ENCODE measurements around the gene ZNF580.
A peak's percentile ranks its signal among the peaks of the same experiment; 100 is the strongest.

Gene ZNF580

GRCh38 chr19:55624109-55625003 is 16.4 kb upstream of the ZNF580 start, which contains the start of gene ZNF784:
Gene ZNF784 (minus strand): TSS chr19:55624566. CDS start chr19:55624561, 5 bp downstream.
- peak; percentile 92 for DNase-seq (ENCODE audit: low spot score)

GRCh38 chr19:55625004-55625326 is 15.8 kb upstream of the ZNF580 start:
- DNase-seq (ENCODE audit: low spot score) = no peak

DNA sequence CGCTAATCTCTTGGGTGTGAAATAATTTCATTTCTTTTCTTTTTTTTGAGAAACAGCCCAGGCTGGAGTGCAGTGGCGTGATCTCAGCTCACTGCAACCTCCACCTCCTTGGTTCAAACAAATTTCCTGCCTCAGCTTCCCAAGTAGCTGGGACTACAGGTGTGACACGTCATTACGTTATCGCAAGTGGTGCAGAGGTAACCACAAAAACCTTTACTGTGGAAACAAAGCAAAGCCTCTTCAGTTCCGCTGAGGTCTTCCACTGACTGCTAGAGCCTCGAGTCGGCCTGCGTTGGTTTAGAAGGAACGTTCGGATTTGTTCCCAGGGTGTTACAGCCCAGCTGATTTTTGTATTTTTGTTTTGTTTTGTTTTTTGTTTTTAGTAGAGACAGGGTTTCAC is 14.5 kb upstream of the ZNF580 start:
- peak; percentile 82 for DNase-seq (ENCODE audit: low spot score)

- peak; percentile 90 for DNase-seq (ENCODE audit: low spot score)
These were observed 8.4 kb upstream of the ZNF580 start for GRCh38 chr19:55632463-55632834.

DNA sequence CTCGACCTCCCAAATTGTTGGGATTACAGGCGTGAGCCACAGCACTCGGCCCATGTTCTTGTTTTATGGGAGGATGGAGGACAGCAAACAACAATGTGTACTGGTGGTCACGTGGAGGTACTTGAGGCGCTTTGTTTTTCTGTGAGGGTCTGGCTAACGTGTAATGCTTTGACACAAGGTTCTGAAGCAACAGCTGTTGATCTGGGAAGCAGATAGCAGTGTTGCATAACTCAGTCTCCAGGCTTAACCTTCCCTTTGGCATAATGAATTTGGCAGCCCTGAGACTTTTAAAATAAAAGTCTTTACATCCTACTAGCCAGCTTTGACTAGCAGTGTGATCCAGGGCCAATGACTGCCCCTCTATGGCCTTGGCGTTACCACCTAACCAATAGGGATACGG is 6.9 kb upstream of the ZNF580 start:
- DNase-seq (ENCODE audit: low spot score) = no peak

GRCh38 chr19:55635334-55635717 is 5.5 kb upstream of the ZNF580 start:
- DNase-seq (ENCODE audit: low spot score) = no peak

DNA sequence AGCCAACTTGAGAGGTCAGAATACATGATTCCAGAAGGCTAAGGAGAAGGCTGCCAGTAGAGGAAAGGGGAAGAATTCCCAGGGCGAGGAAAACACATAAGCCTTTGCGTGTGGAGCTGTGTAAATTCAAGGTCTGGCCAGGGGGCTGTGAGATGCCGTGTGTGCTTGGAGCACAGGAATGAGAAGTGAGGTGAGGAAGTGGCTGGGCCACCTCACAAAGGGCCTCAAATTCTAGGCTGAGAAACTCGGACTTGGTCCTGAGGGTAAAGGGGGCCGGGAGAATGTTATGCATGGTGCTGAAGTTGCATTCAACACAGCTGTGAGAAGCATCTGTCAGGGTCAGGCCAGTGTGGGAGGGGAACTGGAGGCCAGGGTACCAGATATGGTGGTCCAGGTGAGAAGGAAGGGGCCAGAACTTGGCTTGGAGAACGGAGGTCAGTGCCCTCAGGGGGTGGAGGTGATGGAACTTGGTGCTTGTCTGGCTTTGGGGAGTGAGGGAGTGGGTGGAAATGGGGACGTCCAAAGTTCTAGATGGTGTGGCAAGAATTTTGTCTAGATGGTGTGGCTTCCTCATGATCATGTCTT is 4.9 kb upstream of the ZNF580 start:
- DNase-seq (ENCODE audit: low spot score) = no peak

DNA sequence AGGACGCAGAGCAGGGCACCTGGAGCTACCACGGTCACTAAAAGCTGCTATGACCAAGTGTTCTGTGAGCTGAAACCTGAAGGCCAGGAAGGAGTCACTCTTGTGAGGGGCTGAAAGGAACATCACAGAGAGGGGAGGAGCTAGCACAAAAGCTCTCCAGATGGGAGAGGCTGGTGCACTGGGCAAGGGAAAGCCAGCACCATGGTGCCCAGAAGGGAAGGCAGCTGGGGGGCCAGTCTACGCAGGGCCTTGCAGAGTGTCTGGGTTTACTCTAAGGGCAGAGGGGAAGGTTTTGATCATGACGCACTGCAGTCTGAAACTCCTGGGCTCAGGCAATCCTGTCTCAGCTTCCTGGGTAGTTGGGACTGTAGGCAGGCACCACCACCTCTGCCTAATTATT is 4.1 kb upstream of the ZNF580 start:
- no peak for DNase-seq (ENCODE audit: low spot score)

DNA sequence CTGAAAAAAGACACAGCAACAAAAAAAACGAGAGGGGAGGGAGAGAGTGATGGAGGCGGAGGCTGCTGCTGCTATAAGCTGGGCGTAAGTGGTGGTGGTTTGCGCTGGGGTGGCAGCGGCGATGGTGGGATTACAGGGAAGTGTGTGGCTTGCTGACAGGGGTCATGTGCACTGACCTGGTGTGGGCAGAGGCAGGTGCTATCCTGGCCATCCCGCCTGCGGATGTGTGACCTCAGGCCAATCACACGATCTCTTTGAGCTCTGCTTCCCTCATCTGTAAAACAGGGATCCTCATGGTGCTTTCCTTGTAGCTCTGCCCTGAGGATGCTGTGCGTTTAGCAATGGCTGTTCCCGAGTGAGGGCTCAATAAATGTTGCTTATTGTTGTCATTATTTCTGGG is 3.3 kb upstream of the ZNF580 start:
- DNase-seq (ENCODE audit: low spot score) = no peak

DNA sequence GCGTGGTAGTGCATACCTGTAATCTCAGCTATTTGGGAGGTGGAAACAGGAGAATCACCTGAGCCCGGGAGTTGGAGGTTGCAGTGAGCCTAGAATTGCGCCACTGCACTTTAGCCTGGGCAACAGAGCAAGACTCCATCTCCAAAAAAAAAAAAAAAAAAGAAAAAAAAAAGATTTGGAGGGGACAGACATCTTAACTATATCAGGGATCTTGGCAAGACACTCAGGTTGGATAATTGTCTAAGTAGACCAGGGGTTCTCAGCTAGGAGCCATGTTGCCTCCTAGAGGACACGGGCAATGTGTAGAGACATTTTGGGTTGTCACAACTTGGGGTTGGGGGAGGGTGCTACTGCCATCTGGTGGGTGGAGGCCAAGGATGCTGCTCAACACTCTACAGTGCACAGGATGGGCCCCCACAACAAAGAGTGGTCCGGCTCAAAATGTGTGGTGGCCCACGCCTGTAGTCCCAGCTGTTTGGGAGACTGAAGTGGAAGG is 1.9 kb upstream of the ZNF580 start:
- peak; percentile 42 for DNase-seq (ENCODE audit: low spot score)

GRCh38 chr19:55640043-55640576 is 692 bp upstream of the ZNF580 start:
- DNase-seq (ENCODE audit: low spot score) = peak; percentile 75

DNA sequence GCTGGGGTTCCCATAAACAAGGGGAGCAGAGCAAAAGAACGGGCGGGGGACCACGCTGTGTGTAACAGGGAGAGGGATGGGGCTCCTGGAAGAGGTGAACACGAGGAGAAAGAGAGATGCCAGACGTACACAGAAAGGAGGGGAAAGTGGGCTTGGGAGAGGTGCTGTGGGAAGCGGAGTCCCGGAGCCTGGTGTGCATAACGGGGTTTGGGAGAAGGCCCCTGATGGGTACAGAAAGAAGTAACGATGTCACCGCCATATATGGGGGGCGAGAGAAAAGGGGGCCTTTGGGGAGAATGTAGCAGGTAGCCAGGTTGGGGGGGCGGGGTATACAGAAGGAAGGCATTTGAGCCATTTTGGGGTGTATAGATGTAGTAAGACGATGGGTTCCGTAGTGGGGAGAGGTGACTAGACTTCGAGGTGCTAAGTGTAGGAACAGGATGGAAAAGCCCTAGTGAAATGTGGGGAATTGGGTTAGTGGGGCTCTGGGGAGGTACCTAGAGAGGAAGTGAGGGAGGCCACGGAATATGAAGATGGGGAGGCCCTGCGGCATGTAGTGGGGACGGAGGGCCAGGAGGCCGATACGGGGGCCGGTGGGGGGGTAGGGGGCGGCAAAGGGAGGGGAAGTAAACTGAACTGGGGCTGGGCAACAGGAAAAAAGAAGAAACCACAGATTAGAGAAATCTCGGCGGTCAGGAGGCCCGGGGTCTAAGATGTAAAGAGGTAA is 787 bp downstream of the ZNF580 start:
- DNase-seq (ENCODE audit: low spot score) = peak; percentile 23

- DNase-seq (ENCODE audit: low spot score) = no peak
These were observed 1.6 kb downstream of the ZNF580 start for GRCh38 chr19:55642153-55643002.

DNA sequence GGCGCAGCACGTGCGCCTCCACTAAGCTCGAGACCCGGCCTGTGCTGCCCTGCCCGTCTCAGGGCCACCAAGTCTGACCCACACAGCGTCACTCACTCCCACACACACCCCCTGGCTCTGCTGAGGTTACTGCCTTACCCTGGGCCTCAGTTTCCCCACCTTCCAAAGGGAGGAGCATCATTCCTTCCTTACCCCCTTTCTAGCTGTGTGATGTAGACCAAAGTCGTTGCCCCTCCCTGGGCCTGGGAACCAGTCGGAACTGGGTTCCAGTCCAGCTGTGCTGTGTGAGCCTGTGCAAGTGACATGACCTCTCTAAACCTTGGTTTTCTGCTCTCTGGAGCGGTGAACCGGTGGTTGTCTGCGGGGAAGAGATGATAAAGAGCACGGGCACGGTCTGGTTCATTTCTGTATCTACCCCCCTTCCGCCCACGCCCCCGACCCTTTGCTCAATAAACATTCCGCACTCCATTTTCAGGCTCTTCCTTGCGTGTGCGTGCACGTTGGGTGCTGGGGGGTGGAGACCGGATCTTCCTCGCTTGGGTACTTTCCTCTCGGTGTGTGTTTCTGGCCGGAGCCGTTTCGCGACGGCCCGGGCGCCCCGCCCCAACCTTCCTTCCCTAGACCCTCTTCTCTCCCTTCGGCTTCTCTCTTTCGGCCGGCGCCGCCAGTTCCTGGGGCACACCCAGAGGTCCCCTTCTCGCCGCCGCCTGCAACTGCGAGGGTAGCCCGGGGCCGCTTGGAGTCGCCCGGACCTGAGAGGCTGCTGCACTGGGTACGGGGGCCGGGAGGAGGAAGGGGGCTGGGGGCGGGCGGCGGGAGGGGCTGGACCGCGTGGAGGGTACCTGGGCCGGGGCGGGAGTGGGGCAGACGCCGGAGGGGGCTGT is 2.4 kb downstream of the ZNF580 start, which contains the start of gene ZNF581:
ZNF581 (plus strand) TSS at position 647 of the 884 bp plus-strand sequence. CDS start 923 bp downstream, outside the sequence.
- DNase-seq (ENCODE audit: low spot score) = peak; percentile 76

- DNase-seq (ENCODE audit: low spot score) = no peak
These were observed 3.0 kb downstream of the ZNF580 start for GRCh38 chr19:55643887-55644176.

GRCh38 chr19:55644191-55644833 is 3.5 kb downstream of the ZNF580 start:
- no peak for DNase-seq (ENCODE audit: low spot score)

GRCh38 chr19:55644842-55645511 is 4.2 kb downstream of the ZNF580 start:
- DNase-seq (ENCODE audit: low spot score) = no peak

- DNase-seq (ENCODE audit: low spot score) = no peak
These were observed 4.7 kb downstream of the ZNF580 start for GRCh38 chr19:55645512-55645881.

DNA sequence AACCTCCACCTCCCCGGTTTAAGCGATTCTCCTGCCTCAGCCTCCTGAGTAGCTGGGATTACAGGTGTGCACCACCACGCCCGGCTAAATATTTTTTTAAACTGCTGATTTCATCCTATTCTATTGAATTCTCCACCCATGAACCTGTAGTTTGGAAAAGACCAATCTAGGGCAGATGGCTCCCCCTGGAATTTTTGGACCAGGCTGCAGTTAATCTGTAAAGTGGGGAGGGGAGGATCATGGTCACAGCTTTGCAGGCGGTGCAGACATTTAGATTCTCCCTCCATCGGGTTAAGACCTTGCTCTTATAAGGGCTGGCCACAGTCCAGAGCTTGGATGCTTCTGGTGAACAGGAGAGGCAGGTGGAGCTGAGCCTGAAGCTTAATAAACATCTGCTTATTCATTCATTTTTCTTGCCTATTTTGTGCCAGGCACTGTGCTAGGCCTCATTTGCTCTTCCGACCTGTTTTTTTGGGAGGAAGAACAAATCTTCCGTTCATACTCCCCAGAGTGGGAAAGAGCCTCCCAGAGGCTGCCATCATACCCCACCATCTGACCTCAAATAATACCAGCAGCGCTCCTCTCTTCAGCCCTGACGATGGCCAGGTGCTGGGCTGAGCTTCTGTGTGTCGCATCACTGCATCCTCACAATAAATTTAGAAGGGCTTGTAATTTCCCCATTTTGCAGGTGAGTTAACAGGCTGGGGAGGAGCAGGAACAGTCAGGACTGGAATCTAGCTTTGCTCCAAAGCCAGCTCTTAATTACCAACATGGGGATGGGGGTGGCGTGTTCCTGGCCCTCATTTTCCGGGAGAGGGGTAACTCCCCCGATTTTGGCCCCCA is 6.3 kb downstream of the ZNF580 start:
- no peak for DNase-seq (ENCODE audit: low spot score)

Measured in CD4-positive, alpha-beta T cell treated with Interleukin-6 at 100 ng/mL for 8 hours (primary cell).